Stimulated activated CD4-positive, alpha-beta T cell treated with anti-CD3 and anti-CD28 coated beads, Interleukin-15, amount 100 ng/mL, for 48 hours (primary cell): ENCODE measurements around the gene RABL6.
"Not testable (repeated sequence)": the region's sequence is repeated elsewhere in the genome, so short reads cannot be mapped to it uniquely, and the experiment has no call there.

Experiments
- DNase-seq, 2 donors: peaks; one replicate each; pipeline ENCODE4 v3.0.0-alpha.2; 2020; ENCODE audit warnings: low read depth in 2 of 2

RABL6 gene

DNA sequence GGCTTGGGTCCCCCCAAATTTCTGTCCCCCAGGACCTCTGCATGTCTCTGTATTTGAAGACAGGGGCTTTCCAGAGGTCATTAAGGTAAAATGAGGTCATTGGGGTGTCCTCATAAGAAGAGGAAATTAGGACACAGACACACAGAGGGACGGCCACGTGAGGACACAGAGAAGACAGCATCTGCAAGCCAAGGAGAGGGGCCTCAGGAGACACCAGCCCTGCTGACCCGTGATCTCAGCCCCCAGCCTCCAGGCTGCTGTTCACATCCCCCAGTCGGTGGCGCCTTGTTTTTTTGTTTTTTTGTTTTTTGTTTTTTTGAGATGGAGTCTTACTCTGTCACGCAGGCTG, 12.8 kb upstream of the RABL6 start:
- no peak for DNase-seq

DNA sequence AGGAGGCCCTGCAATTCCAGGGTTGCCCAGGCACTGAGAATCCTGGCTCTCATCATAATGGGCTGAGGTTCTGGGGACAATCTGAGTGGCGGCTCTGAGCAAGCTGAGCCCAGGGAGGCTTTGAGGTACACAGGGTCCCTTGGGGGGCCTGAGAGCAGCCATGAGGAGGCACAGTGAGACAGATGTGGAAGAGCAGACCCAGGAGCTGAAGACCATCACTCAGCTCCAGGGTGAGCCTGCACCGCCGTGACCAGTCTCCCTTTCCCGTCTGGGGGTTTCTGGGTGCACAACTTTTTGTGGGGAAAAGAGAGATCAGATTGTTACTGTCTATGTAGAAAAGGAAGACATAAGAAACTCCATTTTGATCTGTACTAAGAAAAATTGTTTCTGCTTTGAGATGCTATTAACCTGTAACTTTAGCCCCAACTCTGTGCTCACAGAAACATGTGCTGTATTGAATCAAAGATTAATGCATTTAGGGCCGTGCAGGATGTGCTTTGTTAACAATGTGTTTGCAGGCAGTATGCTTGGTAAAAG, 11.4 kb upstream of the RABL6 start, which contains the start of gene CCDC183:
TSS of gene CCDC183 (plus strand) at position 101 of the 537 bp plus-strand sequence. CDS start at position 161, 60 bp downstream.
- DNase-seq = no peak

DNA sequence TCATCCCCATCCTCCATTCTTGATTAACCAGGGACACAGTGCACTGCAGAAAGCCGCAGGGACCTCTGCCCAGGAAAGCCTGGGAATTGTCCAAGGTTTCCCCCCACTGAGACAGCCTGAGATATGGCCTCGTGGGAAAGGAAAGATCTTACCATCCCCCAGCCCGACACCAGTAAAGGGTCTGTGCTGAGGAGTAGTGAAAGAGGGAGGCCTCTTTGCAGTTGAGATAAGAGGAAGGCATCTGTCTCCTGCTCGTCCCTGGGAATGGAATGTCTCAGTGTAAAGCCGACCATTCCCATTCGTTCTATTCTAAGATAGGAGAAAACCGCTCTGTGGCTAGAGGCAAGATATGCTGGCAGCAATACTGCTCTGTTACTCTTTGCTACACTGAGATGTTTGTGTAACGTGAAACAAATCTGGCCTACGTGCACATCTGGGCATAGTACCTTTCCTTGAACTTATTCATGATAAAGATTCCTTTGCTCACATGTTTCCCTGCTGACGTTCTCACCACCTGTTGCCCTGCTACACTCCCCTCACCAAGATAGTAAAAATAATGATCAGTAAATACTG, 10.9 kb upstream of the RABL6 start:
- not testable (repeated sequence) for DNase-seq

DNA sequence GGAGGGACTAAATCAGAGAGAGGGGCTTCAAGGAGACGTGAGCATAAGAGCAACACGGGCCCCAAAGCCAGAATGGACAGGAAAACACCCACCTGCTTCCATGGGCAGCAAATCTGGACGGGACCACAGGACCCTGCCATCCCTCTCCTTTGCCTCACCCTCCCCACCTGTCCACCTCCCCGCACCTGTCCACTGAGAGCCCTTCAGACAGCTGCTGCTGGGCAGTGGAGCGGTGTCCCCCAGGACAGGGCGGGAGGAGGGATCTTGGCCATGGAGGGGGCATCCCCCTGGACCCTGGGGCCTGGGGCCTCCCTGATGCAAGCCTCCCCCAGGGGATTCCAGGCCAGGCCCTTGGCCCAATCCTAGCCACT, 9.1 kb upstream of the RABL6 start:
- DNase-seq = no peak

DNA sequence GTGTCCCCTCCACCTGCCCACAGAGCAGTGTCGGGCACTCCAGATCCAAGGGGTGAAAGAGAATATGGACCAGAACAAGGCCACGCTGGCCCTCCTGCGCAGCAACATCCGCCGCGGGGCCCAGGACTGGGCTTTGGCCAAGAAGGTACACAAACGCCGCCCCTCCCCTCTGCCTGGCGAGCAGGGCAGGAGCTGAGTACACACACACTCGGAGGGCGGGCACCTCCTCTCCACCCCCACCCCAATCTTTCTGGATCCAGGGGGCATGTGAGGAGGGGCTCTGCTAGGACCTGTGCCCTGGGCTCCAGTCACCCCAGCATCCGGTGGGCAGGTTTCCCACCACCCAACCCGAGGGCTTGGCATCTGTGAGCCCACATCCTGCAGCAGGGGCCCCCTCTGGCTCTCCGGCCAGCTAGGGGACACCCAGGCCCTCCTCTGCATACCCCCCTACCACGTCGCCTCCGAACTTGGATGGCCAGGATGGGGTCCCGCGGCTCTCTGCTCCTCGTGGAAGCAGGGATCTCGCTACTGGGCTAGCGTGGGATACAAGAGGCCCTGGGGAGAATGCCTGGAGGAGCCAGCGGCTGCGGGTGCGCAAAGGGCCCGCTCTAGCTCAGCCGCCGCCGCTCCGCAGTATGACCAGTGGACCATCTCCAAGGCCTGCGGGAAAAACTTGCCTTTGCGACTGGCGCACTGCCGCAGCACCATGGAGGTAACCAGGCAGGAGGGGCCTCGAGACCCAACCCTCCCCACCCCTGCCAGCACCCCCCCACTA, 8.5 kb upstream of the RABL6 start:
- no peak for DNase-seq

DNA sequence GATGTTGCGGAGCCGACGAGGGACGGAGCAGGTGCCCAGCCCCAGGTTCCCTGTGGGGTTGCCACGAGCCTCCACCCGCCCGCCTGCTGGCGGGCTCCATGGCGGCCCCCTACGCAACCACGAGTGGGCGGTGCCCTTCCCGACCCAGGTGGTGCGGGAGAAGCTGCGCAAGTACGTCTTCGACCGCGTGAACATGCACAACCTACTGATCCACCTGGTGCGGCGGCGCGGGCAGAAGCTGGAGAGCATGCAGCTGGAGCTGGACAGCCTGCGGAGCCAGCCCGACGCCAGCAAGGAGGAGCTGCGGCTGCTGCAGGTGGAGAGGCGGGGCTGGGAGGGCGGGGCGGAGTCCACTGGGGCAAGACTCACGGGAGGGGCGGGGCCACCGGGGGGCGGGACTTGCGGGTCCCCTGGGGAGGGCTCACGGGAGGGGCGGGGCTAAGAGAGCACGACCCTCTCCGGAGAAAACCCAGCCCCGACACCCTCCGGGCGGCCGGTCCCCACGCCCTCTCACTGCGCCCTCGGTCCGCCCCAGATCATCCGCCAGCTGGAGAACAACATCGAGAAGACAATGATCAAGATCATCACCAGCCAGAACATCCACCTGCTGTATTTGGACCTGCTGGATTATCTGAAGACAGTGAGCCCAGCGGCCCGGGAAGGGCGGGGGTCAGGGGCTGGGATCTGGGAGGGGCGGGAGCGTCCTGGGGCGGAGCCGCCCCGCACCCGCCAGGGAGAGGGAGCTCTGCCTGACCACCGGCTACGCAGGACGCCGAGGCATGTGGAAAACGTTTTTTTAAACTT, 7.7 kb upstream of the RABL6 start:
- peak; percentile 77 to 93 for DNase-seq

DNA sequence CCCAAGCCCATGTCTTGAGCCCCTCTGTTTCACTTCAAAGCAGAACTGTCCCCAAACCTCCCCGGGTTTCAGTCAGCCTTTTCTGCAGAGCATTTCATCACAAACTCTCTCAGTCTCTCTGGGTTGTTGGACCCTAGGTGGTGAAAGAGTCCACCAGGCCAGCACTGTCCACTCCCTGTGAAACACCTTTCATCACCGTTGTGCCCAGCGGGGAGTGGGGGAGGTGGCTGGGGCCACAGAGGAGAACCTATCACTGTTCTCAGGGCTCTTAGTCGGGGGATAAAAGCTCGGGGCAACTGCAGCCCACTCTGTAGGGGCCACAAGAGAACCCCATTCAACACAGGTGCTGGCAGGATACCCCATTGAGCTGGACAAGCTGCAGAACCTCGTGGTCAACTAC, 5.4 kb upstream of the RABL6 start:
- DNase-seq = no peak

DNA sequence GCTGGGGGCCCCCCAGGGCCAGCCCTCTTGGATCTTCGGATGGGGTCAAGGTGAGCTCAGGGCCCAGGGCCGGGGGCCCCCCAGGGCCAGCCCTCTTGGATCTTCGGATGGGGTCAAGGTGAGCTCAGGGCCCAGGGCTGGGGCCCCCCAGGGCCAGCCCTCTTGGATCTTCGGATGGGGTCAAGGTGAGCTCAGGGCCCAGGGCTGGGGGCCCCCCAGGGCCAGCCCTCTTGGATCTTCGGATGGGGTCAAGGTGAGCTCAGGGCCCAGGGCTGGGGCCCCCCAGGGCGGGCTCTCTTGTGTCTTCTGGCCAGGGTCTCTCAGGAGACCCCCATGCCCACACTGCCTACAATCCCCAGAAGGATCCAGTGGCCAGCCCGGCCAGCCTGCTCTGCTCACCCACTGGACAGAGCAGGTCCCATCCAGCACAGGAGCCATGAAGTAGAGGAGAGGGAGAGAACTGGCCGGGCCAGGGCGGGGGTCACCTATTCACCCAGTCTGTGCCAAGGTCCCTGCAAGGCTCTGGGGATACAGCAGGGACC, 4.7 kb upstream of the RABL6 start:
- DNase-seq = not testable (repeated sequence)

DNA sequence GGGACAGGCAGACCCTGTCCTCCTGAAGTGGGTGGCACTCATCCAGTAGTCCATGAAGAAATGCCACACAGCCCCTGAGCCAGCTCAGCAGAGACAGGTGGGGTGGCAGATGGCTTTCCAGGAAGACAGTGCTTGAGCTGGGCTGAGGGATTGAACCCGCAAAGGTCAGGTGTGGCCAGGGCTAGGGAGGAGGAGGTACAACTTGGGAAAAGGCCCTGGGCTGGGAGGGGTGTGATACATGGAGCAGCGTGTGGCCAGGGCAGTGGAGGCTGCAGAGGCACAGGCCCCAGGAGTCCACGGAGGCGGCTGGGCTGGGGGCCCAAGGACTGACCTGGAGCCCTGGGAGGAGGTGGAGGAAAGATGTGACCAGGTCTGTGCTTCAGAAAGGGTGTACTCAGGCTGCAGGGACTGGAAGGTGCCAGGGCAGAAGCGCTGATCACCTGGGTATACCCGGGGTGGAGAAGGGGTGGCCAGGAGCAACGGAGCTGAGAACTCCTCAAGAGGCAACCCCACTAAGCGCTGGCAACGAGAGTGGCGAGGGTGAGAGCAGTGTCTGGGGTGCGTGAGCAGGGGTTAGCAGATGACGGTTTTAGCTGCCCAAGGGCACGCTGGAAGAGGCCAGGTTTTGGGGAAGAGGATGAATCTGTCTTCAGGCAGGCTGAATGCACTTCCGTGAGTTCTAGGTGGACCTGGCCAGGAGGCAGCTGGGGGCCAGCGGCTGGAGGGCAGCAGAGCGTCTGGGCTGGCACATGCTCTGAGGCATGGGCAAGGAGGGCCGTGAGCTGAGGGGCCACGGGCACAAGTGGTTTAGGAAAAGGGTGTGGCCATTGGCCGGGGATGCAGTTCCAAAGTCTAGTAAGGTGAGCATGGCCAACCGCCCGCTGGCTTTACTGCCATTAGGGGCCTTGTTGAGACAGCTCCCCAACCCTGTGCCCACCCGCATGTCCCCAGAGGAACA, 3.9 kb upstream of the RABL6 start:
- DNase-seq = no peak

DNA sequence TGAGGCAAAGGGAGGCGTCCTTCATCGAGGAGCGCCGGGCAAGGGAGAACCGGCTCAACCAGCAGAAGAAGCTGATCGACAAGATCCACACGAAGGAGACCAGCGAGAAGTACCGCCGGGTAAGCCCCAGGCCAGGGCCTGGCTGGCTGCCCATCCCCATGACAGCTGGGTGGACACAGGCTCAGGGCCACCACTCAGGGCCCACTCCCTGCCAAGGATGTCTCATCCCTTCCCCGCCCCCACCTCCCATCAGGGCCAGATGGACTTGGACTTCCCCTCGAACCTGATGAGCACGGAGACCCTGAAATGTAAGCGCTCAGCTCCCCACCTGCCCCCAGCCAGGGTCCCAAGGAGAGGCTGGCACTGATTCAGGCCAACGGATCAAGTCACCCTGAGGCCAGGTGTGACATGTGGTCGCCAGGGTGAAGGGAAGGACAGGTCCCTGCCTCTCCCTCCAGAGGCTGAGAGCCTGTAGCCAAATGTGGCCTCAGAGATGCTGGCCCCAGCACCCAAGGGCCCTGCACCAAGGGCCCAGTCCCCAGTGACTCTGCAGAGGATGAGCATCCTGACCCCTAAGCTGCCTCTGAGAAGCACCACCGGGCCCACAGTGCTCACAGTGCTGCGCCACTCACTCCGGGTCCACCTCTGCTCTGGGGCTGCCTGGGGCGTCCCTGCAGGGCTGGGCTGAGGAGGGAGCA, 3.1 kb upstream of the RABL6 start:
- DNase-seq = no peak

DNA sequence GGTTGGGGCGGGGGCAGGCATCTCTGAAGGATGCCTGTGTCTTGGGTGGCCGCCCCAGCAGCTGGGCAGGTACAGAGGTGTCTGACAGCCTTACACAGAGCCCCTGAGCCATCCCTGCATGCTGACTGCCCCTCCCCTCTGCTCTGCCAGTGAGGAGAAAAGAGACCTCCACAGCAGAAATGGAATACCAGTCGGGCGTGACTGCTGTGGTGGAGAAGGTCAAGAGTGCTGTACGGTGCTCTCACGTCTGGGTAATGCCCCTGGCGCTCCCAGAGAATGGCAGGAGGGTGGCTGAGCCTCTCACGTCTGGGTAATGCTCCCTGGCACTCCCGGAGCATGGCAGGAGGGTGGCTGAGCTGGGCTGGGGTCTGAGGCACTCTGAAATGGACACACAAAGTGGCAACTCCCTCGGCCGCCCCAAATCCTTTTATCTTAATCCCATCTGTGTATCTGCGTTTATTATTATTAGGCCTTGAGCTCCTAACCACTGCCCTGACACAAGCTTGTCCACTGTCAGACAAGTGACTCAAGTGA, 2.5 kb upstream of the RABL6 start:
- DNase-seq = no peak

DNA sequence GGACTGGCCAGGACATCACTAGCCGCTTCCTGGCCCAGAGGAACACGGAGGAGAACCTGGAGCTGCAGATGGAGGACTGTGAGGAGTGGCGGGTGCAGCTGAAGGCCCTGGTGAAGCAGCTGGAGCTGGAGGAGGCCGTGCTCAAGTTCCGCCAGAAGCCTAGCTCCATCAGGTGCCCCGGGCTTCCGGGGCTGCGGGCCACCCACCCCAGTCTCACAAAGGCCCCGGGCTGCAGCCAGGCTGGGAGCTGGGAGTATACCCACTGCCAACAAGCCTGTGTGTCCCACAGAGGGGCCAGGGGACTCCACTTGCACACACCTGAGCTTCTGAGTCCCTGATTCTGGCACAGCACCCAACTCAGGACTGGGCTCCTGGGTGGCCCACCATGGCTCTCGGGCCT, 1.7 kb upstream of the RABL6 start:
- DNase-seq = no peak

DNA sequence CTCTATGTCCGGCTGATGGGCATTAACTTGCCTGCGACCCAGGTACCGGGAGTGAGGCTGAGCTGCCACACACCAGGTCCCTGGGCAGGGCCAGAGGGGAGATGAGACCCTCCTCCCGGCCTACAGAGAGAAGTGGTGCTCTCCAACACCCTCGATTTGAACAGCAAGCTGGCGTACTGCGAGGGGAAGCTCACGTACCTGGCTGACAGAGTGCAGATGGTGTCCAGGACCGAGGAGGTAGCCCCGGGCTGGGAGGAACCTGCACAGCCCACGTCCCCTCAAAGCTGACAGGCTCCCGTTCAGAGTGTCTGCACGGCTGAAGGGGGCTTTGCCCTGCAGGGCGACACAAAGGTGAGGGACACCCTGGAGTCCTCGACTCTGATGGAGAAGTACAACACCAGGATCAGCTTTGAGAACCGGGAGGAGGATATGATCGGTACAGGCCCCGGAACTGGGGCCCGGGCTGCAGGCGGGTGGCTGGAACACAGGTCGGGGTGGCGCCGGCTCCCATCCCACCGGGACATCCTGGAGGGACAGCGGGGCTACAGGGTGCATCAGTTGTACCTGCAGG, 1.0 kb upstream of the RABL6 start:
- no peak for DNase-seq

DNA sequence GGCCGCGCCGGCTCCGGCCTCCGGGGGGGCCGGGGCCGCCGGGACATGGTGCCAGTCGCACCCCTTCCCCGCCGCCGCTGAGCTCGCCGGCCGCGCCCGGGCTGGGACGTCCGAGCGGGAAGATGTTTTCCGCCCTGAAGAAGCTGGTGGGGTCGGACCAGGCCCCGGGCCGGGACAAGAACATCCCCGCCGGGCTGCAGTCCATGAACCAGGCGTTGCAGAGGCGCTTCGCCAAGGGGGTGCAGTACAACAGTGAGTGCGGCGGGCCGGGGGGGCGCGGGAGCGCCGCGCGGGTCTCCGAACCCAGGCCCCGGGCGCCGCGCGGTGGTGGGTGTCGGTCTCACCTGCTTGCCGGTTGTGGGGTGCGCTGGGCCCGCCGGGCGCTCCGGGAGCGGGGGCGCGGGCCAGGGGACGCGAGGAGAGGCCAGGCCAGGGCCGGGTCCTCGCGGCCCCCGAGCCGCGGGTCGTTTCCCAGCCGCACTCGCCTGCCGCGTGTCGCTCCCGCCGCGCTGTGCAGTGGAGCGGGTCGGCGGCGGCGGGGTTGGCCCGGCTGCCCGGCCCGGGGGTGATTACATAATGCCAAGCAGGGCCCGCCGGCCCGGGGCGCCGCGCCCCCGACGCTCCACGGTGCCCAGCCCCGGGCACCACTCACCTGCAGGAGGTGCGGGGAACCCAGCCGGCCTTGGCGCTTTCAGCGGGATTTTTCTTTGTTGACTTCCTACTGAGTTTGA, 492 bp downstream of the RABL6 start:
- no peak for DNase-seq

DNA sequence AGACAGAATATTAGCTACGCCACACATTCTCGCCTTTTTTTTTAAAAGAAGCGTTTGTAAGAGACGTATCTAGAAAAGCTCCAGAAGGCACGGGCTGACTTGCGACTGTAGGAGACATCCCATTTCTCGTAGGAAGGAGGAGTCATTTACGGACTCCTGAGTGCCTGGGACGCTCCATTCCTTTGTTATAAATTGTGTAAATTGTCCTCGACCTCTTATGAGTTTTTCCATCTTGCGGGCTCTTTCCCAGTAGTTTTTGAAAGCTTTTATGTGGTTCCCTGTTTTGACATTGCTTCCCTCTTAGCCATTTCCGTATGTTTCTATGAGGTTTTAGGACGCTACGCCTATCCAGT, 1.0 kb downstream of the RABL6 start:
- no peak for DNase-seq

DNA sequence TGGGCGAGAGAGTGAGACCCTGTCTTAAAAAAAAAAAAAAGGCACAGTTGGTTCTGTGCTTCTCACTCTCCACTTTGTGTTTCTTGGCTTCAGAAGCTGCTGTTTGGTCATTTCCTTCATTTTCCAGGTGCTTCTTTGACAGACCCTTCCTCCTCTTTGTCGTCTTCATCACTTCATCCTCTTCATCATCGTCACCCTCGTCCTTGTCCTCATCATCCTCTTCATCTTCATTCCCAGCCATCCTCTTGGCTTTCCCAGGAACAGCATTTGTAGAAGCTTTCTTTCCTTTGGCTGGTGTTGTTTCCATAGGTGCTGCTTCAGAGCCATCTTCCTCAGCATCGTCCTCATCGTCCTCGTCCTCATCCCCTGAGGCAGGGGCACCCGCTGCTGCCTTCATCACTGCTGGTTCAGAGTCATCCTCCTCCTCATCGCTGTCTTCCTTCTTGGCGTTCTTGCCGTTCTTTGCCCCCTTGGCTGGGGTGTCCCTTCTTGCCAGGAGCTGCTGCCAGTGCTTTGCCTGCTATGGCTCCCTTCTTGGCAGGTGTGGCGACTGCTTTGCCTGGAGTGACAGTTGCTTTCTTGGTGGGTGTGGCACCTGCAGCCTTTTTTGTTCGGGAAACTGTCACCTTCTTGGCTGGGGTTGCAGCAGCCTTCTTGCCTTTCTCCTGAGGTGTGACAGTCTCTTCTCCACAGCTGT, 7.1 kb downstream of the RABL6 start:
- no peak for DNase-seq

DNA sequence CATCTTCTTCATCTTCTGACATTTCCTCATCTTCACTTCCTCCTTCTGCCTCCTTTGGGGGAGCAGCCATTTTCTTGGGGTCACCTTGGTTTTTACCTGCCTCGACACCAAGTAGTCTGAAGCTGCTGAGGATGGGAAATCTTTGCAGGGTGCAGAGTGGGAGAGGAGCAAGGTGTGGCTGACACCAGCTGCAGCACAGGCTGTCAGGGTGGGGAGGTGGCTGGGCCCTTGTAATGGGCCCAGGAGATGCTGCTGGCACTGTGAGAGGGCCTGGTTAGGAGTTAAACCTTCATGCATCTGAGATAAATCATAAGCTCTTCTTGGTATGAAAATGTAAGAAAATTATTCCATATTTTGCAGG, 7.7 kb downstream of the RABL6 start:
- no peak for DNase-seq

DNA sequence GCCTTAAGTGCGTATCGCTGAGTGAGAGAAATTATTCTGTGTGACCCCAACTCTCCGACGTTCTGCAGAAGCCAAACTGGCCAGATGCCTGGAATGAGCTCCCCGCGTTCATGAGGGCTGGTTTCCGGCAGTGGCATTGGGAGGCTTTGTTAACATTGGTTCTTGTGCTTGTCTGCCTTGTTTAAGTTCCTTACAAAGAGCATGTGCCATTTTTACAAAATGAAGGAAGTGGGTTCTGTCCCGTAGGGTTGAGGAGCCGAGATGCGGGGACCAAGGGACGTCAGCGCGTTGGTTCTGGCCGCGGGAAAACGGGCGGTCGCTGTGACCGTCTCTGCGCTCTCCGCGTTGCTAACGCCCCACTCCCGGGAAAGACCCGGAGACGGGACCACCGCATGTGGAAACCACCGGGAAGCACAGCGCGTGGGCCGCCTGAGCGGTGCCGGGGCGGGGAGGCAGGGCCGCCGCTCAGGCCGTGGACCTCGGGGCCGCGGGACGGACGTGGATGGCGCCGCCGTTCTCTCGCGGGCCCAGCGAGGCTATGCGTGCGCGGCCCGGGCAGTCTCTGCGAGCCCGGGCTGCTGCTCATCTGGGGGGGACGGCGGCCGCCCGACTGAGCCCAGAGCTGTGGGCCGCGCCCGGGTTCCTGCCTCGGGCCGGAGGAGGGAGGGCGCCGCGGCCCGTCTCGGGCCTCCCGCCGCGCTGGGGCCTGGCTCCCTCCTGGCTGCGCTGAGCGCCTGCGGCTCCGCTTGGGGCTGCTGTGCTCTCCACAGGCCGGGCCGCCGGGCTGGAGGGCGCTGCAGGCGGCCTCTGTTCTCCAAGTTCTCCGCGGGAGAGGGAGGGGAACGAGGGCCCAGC, 13.4 kb downstream of the RABL6 start:
- no peak for DNase-seq
